Activated naive CD8-positive, alpha-beta T cell treated with anti-CD3 and anti-CD28 coated beads for 36 hours (primary cell): ENCODE measurements around the gene VAPB. TPM values are rescaled to one million over a fixed set of nuclear protein-coding genes. Genes with fewer than 3 reads are reported as not detected.

Experiments used
- DNase-seq: peaks from one replicate; pipeline ENCODE4 v3.0.0; 2021
- H3K27ac Mint-ChIP-seq: one replicate; pipeline ENCODE4 v1.8.0; 2022; ENCODE audit warnings: mild to moderate bottlenecking, moderate library complexity, mixed read lengths
- H3K27me3 Mint-ChIP-seq: one replicate; pipeline ENCODE4 v1.8.0; 2022; ENCODE audit warnings: mild to moderate bottlenecking, mixed read lengths
- H3K36me3 Mint-ChIP-seq: one replicate; pipeline ENCODE4 v1.8.0; 2021; ENCODE audit warnings: mild to moderate bottlenecking, mixed read lengths
- H3K4me1 Mint-ChIP-seq: one replicate; pipeline ENCODE4 v1.8.0; 2021; ENCODE audit warnings: mixed read lengths
- H3K4me3 Mint-ChIP-seq: one replicate; pipeline ENCODE4 v1.8.0; 2022; ENCODE audit warnings: mild to moderate bottlenecking, moderate library complexity, mixed read lengths
- H3K9me3 Mint-ChIP-seq: one replicate; pipeline ENCODE4 v1.8.0; 2022; ENCODE audit warnings: mixed read lengths
- total RNA-seq, 2 experiments: library from RNA; stranded (reverse); gene quantifications; one replicate each; pipeline ENCODE4 v1.2.3, GENCODE V29; 2021

Gene VAPB, protein sequence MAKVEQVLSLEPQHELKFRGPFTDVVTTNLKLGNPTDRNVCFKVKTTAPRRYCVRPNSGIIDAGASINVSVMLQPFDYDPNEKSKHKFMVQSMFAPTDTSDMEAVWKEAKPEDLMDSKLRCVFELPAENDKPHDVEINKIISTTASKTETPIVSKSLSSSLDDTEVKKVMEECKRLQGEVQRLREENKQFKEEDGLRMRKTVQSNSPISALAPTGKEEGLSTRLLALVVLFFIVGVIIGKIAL
- 10 to 100 TPM; 38.4 to 40.6 TPM for total RNA-seq

DNA sequence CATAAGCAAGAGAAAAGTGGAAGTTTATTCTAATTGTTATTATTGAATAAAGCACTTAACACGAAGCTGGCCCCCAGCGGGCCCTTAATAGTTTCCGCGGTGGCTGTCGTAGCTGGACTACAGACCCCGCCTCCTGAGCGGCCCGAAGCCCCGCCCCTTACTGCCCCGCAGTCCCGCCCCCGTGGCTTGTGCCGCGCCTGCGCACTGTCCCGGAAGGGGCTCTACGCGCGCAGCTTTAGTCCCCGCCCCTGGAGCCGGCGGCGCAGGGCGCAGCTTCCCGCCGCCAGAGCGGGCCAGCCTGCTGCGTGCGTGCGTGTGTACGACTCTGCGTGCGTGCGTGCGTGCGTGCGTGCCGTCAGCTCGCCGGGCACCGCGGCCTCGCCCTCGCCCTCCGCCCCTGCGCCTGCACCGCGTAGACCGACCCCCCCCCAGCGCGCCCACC, at the start of gene VAPB:
Gene VAPB, plus strand, starts transcription at position 348 of the 442 bp plus-strand sequence. CDS start 231 bp downstream, outside the sequence.
- peaks cover 38% of the 10 kb centered on the region for H3K36me3 Mint-ChIP-seq
- H3K4me1 Mint-ChIP-seq = peaks cover 31% of the 10 kb centered on the region
- H3K27me3 Mint-ChIP-seq = peaks cover 4% of the 10 kb centered on the region
- H3K9me3 Mint-ChIP-seq = no peaks in the 10 kb centered on the region
- H3K27ac Mint-ChIP-seq = peak within 1 kb of the TSS; percentile 95
- H3K4me3 Mint-ChIP-seq = peak within 1 kb of the TSS; percentile 96
- peak; percentile 97 for DNase-seq

DNA sequence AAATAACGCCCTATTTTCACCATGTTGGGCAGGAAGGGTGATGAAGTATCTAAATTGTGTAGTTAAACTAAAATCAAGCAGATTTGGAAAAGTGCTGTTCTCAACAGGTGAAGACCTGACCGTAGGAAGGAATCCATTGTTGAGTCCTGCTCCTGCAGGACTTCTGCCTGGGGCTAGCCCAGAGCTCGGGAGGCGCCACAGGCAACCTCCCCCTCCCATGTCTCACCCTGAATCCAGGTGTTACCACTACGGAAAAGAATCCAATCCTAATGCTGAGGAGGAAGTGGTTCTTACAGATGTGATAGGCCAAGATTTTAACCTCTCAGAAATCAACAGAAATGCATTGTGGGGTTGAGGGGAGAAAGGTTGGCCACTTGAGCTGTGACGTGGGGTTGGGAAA, 49.3 kb upstream of the VAPB start:
- Mint-ChIP-seq H3K27me3 (no peaks in the 10 kb centered on the region), H3K27ac (no peak overlapping the region), H3K9me3 (no peaks in the 10 kb centered on the region), H3K36me3 (peaks cover 17% of the 10 kb centered on the region), H3K4me1 (peaks cover 9% of the 10 kb centered on the region), H3K4me3 (no peak overlapping the region)
- DNase-seq = no peak

- Mint-ChIP-seq H3K27ac (no peak overlapping the region), H3K4me3 (no peak overlapping the region), H3K9me3 (no peaks in the 10 kb centered on the region), H3K36me3 (peaks cover 17% of the 10 kb centered on the region), H3K27me3 (no peaks in the 10 kb centered on the region), H3K4me1 (peaks cover 9% of the 10 kb centered on the region)
- DNase-seq = no peak
These were observed 48.9 kb upstream of the VAPB start for GRCh38 chr20:58340151-58340550.

GRCh38 chr20:58340853-58341252, 48.2 kb upstream of the VAPB start:
- no peak overlapping the region for H3K27ac Mint-ChIP-seq
- DNase-seq = no peak
- H3K4me3 Mint-ChIP-seq = no peak overlapping the region
- no peaks in the 10 kb centered on the region for H3K9me3 Mint-ChIP-seq
- H3K4me1 Mint-ChIP-seq = peaks cover 9% of the 10 kb centered on the region
- peaks cover 22% of the 10 kb centered on the region for H3K36me3 Mint-ChIP-seq
- no peaks in the 10 kb centered on the region for H3K27me3 Mint-ChIP-seq

DNA sequence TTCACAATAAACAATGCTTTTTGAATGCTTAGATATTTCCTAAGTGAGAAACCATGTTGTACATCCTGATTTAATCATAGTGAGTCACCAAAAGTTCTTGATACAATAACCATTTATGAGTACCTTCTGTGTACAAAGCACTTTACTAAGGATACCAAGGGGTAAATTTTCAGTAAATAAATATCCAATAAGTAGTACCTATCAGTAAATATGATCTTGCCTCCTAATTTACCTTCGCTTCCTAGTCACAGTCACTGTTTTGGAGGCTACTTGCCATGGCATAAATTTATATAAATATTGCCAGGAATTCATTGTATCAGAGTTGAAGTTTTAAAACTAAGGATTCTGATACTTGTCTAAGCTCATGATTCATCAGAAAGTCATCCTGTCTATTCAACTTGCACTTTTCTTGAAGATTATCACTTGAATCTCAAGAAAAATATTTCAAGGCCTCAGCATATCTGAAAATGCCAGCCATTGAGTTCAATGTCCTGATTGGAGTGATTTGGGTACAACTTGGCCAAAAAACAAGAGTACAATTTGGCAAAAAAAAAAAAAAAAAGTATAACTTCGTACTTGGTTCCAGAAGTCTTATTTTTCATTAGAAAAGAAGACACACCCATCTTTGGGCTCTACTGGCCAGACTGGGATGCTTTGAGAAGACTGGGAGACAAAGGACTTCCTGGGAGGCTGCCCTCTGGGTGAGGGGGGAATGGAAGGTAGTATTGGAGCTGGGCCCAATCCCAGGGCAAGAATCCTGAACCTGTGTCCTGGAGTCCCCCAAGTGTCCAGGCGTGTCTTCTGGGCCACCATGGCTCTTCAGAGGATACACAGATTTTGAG, 46.7 kb upstream of the VAPB start:
- Mint-ChIP-seq H3K36me3 (peaks cover 35% of the 10 kb centered on the region), H3K4me1 (peaks cover 9% of the 10 kb centered on the region), H3K27ac (no peak overlapping the region), H3K27me3 (no peaks in the 10 kb centered on the region), H3K9me3 (no peaks in the 10 kb centered on the region), H3K4me3 (no peak overlapping the region)
- no peak for DNase-seq

- Mint-ChIP-seq H3K9me3 (no peaks in the 10 kb centered on the region), H3K36me3 (peaks cover 31% of the 10 kb centered on the region), H3K4me1 (peaks cover 10% of the 10 kb centered on the region), H3K27ac (no peak overlapping the region), H3K27me3 (no peaks in the 10 kb centered on the region), H3K4me3 (no peak overlapping the region)
- DNase-seq = no peak
These were observed 44.3 kb upstream of the VAPB start for GRCh38 chr20:58344741-58345140.

DNA sequence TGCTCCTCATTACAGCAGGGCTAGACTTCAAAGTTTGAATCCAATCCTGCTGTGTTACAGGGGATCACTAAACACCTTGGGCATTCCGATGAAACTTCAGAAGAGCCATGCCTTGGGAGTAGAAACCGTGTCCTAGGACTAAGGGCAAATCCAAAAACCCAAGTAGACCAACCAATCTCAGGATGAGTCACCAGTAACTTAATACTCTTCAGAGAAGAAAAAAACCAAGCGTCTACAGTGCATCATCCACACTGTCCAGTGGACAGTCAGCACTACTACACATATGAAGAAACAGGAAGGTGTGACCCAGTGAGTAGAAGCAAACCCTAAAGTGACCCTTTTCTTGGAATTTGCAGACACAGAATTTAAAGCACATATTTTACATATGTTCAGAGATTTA, 39.5 kb upstream of the VAPB start:
- H3K27ac Mint-ChIP-seq = no peak overlapping the region
- H3K4me1 Mint-ChIP-seq = peaks cover 2% of the 10 kb centered on the region
- H3K36me3 Mint-ChIP-seq = peaks cover 26% of the 10 kb centered on the region
- H3K4me3 Mint-ChIP-seq = no peak overlapping the region
- no peak for DNase-seq
- no peaks in the 10 kb centered on the region for H3K9me3 Mint-ChIP-seq
- no peaks in the 10 kb centered on the region for H3K27me3 Mint-ChIP-seq

DNA sequence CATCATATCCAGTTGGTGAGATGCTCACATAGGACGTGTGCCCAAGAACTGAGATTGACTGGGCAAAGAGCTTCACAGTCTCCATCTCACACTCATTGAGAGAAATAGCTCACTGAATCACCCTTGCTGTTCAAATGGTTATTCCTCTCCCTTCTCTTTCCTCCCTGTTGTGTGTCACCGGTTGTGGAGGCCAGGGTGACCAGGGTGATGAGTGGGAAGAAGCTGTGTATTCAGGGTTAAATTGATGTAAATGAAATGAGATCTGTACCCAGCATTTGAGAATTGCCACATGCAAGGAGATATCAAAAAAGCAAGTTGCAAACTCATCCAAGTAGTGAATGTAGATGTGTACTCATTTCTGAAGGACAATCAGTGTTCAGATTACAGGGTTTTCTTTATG, 36.6 kb upstream of the VAPB start:
- no peak for DNase-seq
- Mint-ChIP-seq H3K9me3 (no peaks in the 10 kb centered on the region), H3K27ac (no peak overlapping the region), H3K4me3 (no peak overlapping the region), H3K4me1 (peaks cover 2% of the 10 kb centered on the region), H3K36me3 (peaks cover 8% of the 10 kb centered on the region), H3K27me3 (no peaks in the 10 kb centered on the region)

- peaks cover 3% of the 10 kb centered on the region for H3K4me1 Mint-ChIP-seq
- no peak for DNase-seq
- no peak overlapping the region for H3K27ac Mint-ChIP-seq
- H3K27me3 Mint-ChIP-seq = no peaks in the 10 kb centered on the region
- no peak overlapping the region for H3K4me3 Mint-ChIP-seq
- peaks cover 8% of the 10 kb centered on the region for H3K36me3 Mint-ChIP-seq
- H3K9me3 Mint-ChIP-seq = no peaks in the 10 kb centered on the region
These were observed 29.6 kb upstream of the VAPB start for GRCh38 chr20:58359441-58359840.

- Mint-ChIP-seq H3K9me3 (no peaks in the 10 kb centered on the region), H3K27me3 (no peaks in the 10 kb centered on the region), H3K36me3 (peaks cover 8% of the 10 kb centered on the region), H3K4me3 (no peak overlapping the region), H3K27ac (no peak overlapping the region), H3K4me1 (peaks cover 3% of the 10 kb centered on the region)
- no peak for DNase-seq
These were observed 28.1 kb upstream of the VAPB start for GRCh38 chr20:58360936-58361335.

- peaks cover 4% of the 10 kb centered on the region for H3K4me1 Mint-ChIP-seq
- DNase-seq = no peak
- no peak overlapping the region for H3K4me3 Mint-ChIP-seq
- peaks cover 8% of the 10 kb centered on the region for H3K36me3 Mint-ChIP-seq
- no peaks in the 10 kb centered on the region for H3K9me3 Mint-ChIP-seq
- no peaks in the 10 kb centered on the region for H3K27me3 Mint-ChIP-seq
- no peak overlapping the region for H3K27ac Mint-ChIP-seq
These were observed 27.4 kb upstream of the VAPB start for GRCh38 chr20:58361481-58362205.

- Mint-ChIP-seq H3K4me1 (peaks cover 4% of the 10 kb centered on the region), H3K27me3 (no peaks in the 10 kb centered on the region), H3K9me3 (no peaks in the 10 kb centered on the region), H3K36me3 (peaks cover 8% of the 10 kb centered on the region), H3K4me3 (no peak overlapping the region), H3K27ac (no peak overlapping the region)
- no peak for DNase-seq
These were observed 26.9 kb upstream of the VAPB start for GRCh38 chr20:58362206-58362516.

- Mint-ChIP-seq H3K27me3 (no peaks in the 10 kb centered on the region), H3K9me3 (no peaks in the 10 kb centered on the region), H3K27ac (no peak overlapping the region), H3K4me1 (peaks cover 4% of the 10 kb centered on the region), H3K36me3 (peaks cover 8% of the 10 kb centered on the region), H3K4me3 (no peak overlapping the region)
- no peak for DNase-seq
These were observed 26.1 kb upstream of the VAPB start for GRCh38 chr20:58362970-58363369.

GRCh38 chr20:58366866-58367265, 22.2 kb upstream of the VAPB start:
- Mint-ChIP-seq H3K27ac (no peak overlapping the region), H3K9me3 (no peaks in the 10 kb centered on the region), H3K4me3 (no peak overlapping the region), H3K36me3 (peaks cover 2% of the 10 kb centered on the region), H3K4me1 (peaks cover 3% of the 10 kb centered on the region), H3K27me3 (no peaks in the 10 kb centered on the region)
- DNase-seq = no peak

GRCh38 chr20:58372806-58373205, 16.2 kb upstream of the VAPB start:
- DNase-seq = no peak
- no peaks in the 10 kb centered on the region for H3K4me1 Mint-ChIP-seq
- H3K27ac Mint-ChIP-seq = no peak overlapping the region
- no peak overlapping the region for H3K4me3 Mint-ChIP-seq
- H3K36me3 Mint-ChIP-seq = no peaks in the 10 kb centered on the region
- H3K27me3 Mint-ChIP-seq = peaks cover 9% of the 10 kb centered on the region
- no peaks in the 10 kb centered on the region for H3K9me3 Mint-ChIP-seq
